ENCODE results near the gene IDH3B. TPM values are rescaled to one million over a fixed set of nuclear protein-coding genes. Genes with fewer than 3 reads are reported as not detected.
"Not testable (repeated sequence)": the region's sequence is repeated elsewhere in the genome, so short reads cannot be mapped to it uniquely, and the experiment has no call there.

The IDH3B gene
- total and polyA plus RNA-seq, 2 experiments from 2014 or later: 91.1 to 93.8 TPM

GRCh38 chr20:2696646-2697045 is 32.6 kb upstream of the IDH3B start:
- Histone ChIP-seq H2AFZ (no peak overlapping the region), H3K27ac (no peak overlapping the region), H3K79me2 (no peaks in the 10 kb centered on the region), H3K36me3 (replicated peaks; ENCODE audit: insufficient read depth, low read depth) (no peaks in the 10 kb centered on the region), H3K27me3 (peaks cover 29% of the 10 kb centered on the region), H3K9me3 (ENCODE audit: low read depth) (no peaks in the 10 kb centered on the region), H3K4me3 (no peak overlapping the region), H3K4me2 (no peak overlapping the region), H3K4me1 (ENCODE audit: insufficient read depth) (no peaks in the 10 kb centered on the region), H3K9me2 (replicated peaks; ENCODE audit: insufficient read depth) (no peaks in the 10 kb centered on the region), H4K20me1 (ENCODE audit: insufficient read depth, poor library complexity, severe bottlenecking) (no peaks in the 10 kb centered on the region)
- TF ChIP-seq EZH2phosphoT487 (IDR thresholded peaks at IDR 0.05; ENCODE audit: low read depth, severe bottlenecking, unreplicated experiment): no peak
- no peak for TF ChIP-seq EZH2 (IDR thresholded peaks at IDR 0.05; ENCODE audit: borderline replicate concordance)
- no peak for TF ChIP-seq CTCF (IDR thresholded peaks at IDR 0.05; ENCODE audit: poor library complexity)
- DNase-seq (ENCODE audit: low spot score): no peak
- WGBS (ENCODE audit: low lambda C conversion rate, missing lambda C conversion rate): 88% methylated on average over 8 of the region's 9 CpGs

- not testable (repeated sequence) for H2AFZ ChIP-seq; DNase-seq (ENCODE audit: low spot score); H3K79me2 ChIP-seq; H3K4me3 ChIP-seq; H3K4me1 ChIP-seq (ENCODE audit: insufficient read depth); H3K9me3 ChIP-seq (ENCODE audit: low read depth); H3K4me2 ChIP-seq; H3K36me3 ChIP-seq (replicated peaks; ENCODE audit: insufficient read depth, low read depth); H4K20me1 ChIP-seq (ENCODE audit: insufficient read depth, poor library complexity, severe bottlenecking); H3K27ac ChIP-seq; H3K9me2 ChIP-seq (replicated peaks; ENCODE audit: insufficient read depth)
- H3K27me3 ChIP-seq: peaks cover 30% of the 10 kb centered on the region
- WGBS (ENCODE audit: low lambda C conversion rate, missing lambda C conversion rate): over 99% methylated on average over 12 of the region's 12 CpGs
These were observed 32.0 kb upstream of the IDH3B start for GRCh38 chr20:2695984-2696525.

GRCh38 chr20:2695206-2695983 is 31.4 kb upstream of the IDH3B start:
- Histone ChIP-seq H2AFZ (no peak overlapping the region), H3K9me3 (ENCODE audit: low read depth) (no peaks in the 10 kb centered on the region), H3K79me2 (no peaks in the 10 kb centered on the region), H3K4me1 (ENCODE audit: insufficient read depth) (no peaks in the 10 kb centered on the region), H4K20me1 (ENCODE audit: insufficient read depth, poor library complexity, severe bottlenecking) (no peaks in the 10 kb centered on the region), H3K27ac (no peak overlapping the region), H3K27me3 (peaks cover 30% of the 10 kb centered on the region), H3K36me3 (replicated peaks; ENCODE audit: insufficient read depth, low read depth) (no peaks in the 10 kb centered on the region), H3K9me2 (replicated peaks; ENCODE audit: insufficient read depth) (no peaks in the 10 kb centered on the region), H3K4me2 (peak overlapping the region; percentile 81), H3K4me3 (no peak overlapping the region)
- no peak for DNase-seq (ENCODE audit: low spot score)
- TF ChIP-seq EZH2phosphoT487 (IDR thresholded peaks at IDR 0.05; ENCODE audit: low read depth, severe bottlenecking, unreplicated experiment): no peak
- no peak for TF ChIP-seq CTCF (IDR thresholded peaks at IDR 0.05; ENCODE audit: poor library complexity)
- no peak for TF ChIP-seq EZH2 (IDR thresholded peaks at IDR 0.05; ENCODE audit: borderline replicate concordance)
- whole genome bisulfite sequencing (ENCODE audit: low lambda C conversion rate, missing lambda C conversion rate): 79% methylated on average over 13 of the region's 13 CpGs

GRCh38 chr20:2694519-2694918 is 30.5 kb upstream of the IDH3B start:
- Histone ChIP-seq H3K27ac (no peak overlapping the region), H4K20me1 (ENCODE audit: insufficient read depth, poor library complexity, severe bottlenecking) (no peaks in the 10 kb centered on the region), H3K9me2 (replicated peaks; ENCODE audit: insufficient read depth) (no peaks in the 10 kb centered on the region), H3K4me1 (ENCODE audit: insufficient read depth) (no peaks in the 10 kb centered on the region), H3K79me2 (no peaks in the 10 kb centered on the region), H3K27me3 (peaks cover 32% of the 10 kb centered on the region), H2AFZ (no peak overlapping the region), H3K36me3 (replicated peaks; ENCODE audit: insufficient read depth, low read depth) (no peaks in the 10 kb centered on the region), H3K4me3 (no peak overlapping the region), H3K9me3 (ENCODE audit: low read depth) (no peaks in the 10 kb centered on the region), H3K4me2 (peak overlapping the region; percentile 81)
- no peak for DNase-seq (ENCODE audit: low spot score)
- TF ChIP-seq EZH2 (IDR thresholded peaks at IDR 0.05; ENCODE audit: borderline replicate concordance) (no peak), CTCF (IDR thresholded peaks at IDR 0.05; ENCODE audit: poor library complexity) (no peak), EZH2phosphoT487 (IDR thresholded peaks at IDR 0.05; ENCODE audit: low read depth, severe bottlenecking, unreplicated experiment) (no peak)
- WGBS (ENCODE audit: low lambda C conversion rate, missing lambda C conversion rate): 35% methylated on average over 13 of the region's 13 CpGs

All from hepatocyte (in vitro differentiated cells).